Ishikawa (cell line): Measurements from ENCODE around the gene SPEM1.

Experiments
- CEBPB ChIP-seq: IDR thresholded peaks from 2 replicates; pipeline ENCODE4 v1.6.1; 2012
- CREB1 ChIP-seq: IDR thresholded peaks from 2 replicates; pipeline ENCODE4 v1.6.1; 2012; ENCODE audit warnings: low read depth
- EGR1 ChIP-seq: IDR thresholded peaks from 2 replicates; pipeline ENCODE4 v1.6.1; 2012
- EP300 ChIP-seq: IDR thresholded peaks from 2 replicates; pipeline ENCODE4 v1.6.1; 2012; ENCODE audit warnings: borderline replicate concordance
- FOXM1 ChIP-seq: IDR thresholded peaks from 2 replicates; pipeline ENCODE4 v1.6.1; 2012; ENCODE audit warnings: low read depth, borderline replicate concordance
- NFIC ChIP-seq: IDR thresholded peaks from 2 replicates; pipeline ENCODE4 v1.6.1; 2012
- RAD21 ChIP-seq: IDR thresholded peaks from 2 replicates; pipeline ENCODE4 v1.6.1; 2012; ENCODE audit warnings: low read depth
- YY1 ChIP-seq: IDR thresholded peaks from 2 replicates; pipeline ENCODE4 v1.6.1; 2012; ENCODE audit warnings: low read depth
- TF ChIP-seq, protein P1 (sequence below): IDR thresholded peaks from 2 replicates; pipeline ENCODE4 v1.6.1; 2012
- TF ChIP-seq, protein P2 (sequence below): IDR thresholded peaks from 2 replicates; pipeline ENCODE4 v1.6.1; 2012; ENCODE audit warnings: low read depth, mild to moderate bottlenecking

DNA sequence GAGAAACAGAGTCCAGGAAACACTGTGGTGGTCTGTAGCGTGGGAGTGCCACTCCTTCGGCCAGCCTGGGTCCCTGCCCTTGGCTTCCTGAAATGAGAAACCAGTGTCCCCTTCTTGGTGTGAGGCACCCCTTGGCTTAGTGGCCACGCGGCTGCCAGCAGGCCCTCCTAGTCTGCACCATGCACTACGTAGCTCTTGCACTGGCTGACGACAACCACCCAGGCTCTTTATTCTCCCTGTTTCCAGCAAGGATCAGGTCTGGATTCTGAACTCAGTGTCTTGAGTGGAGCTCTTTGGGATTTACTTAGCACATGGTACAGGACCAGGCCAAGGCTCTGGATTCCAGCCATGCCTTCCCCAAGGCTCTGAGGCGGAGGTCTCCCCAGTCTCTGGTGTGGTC, 7.4 kb downstream of the SPEM1 start:
- TF ChIP-seq FOXM1 (no peak), CREB1 (no peak), EGR1 (no peak), EP300 (no peak), CEBPB (no peak), RAD21 (no peak), YY1 (no peak), NFIC (no peak)
- TF ChIP-seq, protein P1, sequence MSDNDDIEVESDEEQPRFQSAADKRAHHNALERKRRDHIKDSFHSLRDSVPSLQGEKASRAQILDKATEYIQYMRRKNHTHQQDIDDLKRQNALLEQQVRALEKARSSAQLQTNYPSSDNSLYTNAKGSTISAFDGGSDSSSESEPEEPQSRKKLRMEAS, result no peak
- TF ChIP-seq, protein P2, sequence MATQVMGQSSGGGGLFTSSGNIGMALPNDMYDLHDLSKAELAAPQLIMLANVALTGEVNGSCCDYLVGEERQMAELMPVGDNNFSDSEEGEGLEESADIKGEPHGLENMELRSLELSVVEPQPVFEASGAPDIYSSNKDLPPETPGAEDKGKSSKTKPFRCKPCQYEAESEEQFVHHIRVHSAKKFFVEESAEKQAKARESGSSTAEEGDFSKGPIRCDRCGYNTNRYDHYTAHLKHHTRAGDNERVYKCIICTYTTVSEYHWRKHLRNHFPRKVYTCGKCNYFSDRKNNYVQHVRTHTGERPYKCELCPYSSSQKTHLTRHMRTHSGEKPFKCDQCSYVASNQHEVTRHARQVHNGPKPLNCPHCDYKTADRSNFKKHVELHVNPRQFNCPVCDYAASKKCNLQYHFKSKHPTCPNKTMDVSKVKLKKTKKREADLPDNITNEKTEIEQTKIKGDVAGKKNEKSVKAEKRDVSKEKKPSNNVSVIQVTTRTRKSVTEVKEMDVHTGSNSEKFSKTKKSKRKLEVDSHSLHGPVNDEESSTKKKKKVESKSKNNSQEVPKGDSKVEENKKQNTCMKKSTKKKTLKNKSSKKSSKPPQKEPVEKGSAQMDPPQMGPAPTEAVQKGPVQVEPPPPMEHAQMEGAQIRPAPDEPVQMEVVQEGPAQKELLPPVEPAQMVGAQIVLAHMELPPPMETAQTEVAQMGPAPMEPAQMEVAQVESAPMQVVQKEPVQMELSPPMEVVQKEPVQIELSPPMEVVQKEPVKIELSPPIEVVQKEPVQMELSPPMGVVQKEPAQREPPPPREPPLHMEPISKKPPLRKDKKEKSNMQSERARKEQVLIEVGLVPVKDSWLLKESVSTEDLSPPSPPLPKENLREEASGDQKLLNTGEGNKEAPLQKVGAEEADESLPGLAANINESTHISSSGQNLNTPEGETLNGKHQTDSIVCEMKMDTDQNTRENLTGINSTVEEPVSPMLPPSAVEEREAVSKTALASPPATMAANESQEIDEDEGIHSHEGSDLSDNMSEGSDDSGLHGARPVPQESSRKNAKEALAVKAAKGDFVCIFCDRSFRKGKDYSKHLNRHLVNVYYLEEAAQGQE, result no peak
